ENCODE measurements around the gene NES. TPM values are rescaled to one million over a fixed set of nuclear protein-coding genes. Genes with fewer than 3 reads are reported as not detected.

The NES gene
- total RNA-seq = 10 to 100 TPM in 2 of 4 donors, 1 to 10 TPM in 2; 4.3 to 10.4 (median 9.0) TPM

GRCh38 chr1:156676820-156677615, at the start of gene NES:
NES (minus strand) TSS chr1:156677407; CDS start chr1:156677264, 143 bp downstream.
- intact Hi-C loops (cut with DNase I) = no loop called here
- TF ChIP-seq CTCF (IDR thresholded peaks at IDR 0.05) (no peak), POLR2A (IDR thresholded peaks at IDR 0.05) (no peak)
- Histone ChIP-seq H3K36me3 (no peaks in the 10 kb centered on the region), H3K4me1 (peaks cover 8 to 12% of the 10 kb centered on the region in 2 donors), H3K9me3 (no peaks in the 10 kb centered on the region), H3K27me3 (peaks cover 8% of the 10 kb centered on the region), H3K4me3 (replicated peaks in 1 of 3) (peak within 1 kb of the TSS in 2 of 3 donors; percentile 19 to 23), H3K27ac (peak within 1 kb of the TSS in 2 of 3 donors; percentile 46 to 50)
- WGBS, 2 donors = 0 to 2% methylated on average over 8 to 58 of the region's 70 CpGs
- DNase-seq = peak in 1 of 2 donors; percentile 25

GRCh38 chr1:156726549-156727226, 49.5 kb upstream of the NES start:
- no peaks in the 10 kb centered on the region for H3K27me3 ChIP-seq
- intact Hi-C loops (cut with DNase I) = no loop called here
- no peaks in the 10 kb centered on the region for H3K9me3 ChIP-seq
- no peak overlapping the region for H3K4me3 ChIP-seq (replicated peaks in 1 of 3)
- H3K36me3 ChIP-seq = peaks cover 20 to 27% of the 10 kb centered on the region in 2 donors
- TF ChIP-seq POLR2A (IDR thresholded peaks at IDR 0.05) = no peak
- TF ChIP-seq CTCF (IDR thresholded peaks at IDR 0.05) = peak in 3 of 6 experiments; percentile 27 to 43 (median 37)
- peaks cover 32 to 37% of the 10 kb centered on the region in 2 donors for H3K4me1 ChIP-seq
- no peak overlapping the region for H3K27ac ChIP-seq
- 49% methylated on average over 15 of the region's 15 CpGs for WGBS, 2 donors
- DNase-seq = peak; percentile 34 to 35

GRCh38 chr1:156725683-156726280, 48.6 kb upstream of the NES start:
- no peaks in the 10 kb centered on the region for H3K27me3 ChIP-seq
- peaks cover 23 to 28% of the 10 kb centered on the region in 2 donors for H3K36me3 ChIP-seq
- 13 to 16% methylated on average over 18 of the region's 18 CpGs for WGBS, 2 donors
- TF ChIP-seq CTCF (IDR thresholded peaks at IDR 0.05) (peak; percentile 80 to 95 (median 93)), POLR2A (IDR thresholded peaks at IDR 0.05) (no peak)
- H3K9me3 ChIP-seq = no peaks in the 10 kb centered on the region
- H3K4me1 ChIP-seq = peaks cover 32 to 37% of the 10 kb centered on the region in 2 donors
- peak; percentile 90 to 91 for DNase-seq
- no peak overlapping the region for H3K4me3 ChIP-seq (replicated peaks in 1 of 3)
- H3K27ac ChIP-seq = no peak overlapping the region
- intact Hi-C loops (cut with DNase I) = loop anchor here (2.0 kb wide), 1 partner anchor 35 kb away; no protein-coding TSS in a partner anchor

GRCh38 chr1:156721535-156721934, 44.3 kb upstream of the NES start:
- no peak for DNase-seq
- Histone ChIP-seq H3K27me3 (no peaks in the 10 kb centered on the region), H3K27ac (no peak overlapping the region), H3K9me3 (no peaks in the 10 kb centered on the region), H3K4me3 (replicated peaks in 1 of 3) (no peak overlapping the region), H3K36me3 (peaks cover 23 to 28% of the 10 kb centered on the region in 2 donors), H3K4me1 (peaks cover 14 to 17% of the 10 kb centered on the region in 2 donors)
- intact Hi-C loops (cut with DNase I) = no loop called here
- TF ChIP-seq CTCF (IDR thresholded peaks at IDR 0.05) = no peak
- no peak for TF ChIP-seq POLR2A (IDR thresholded peaks at IDR 0.05)
- WGBS, 2 donors = 90 to 91% methylated on average over 4 of the region's 4 CpGs

Measured in thyroid gland (tissue), 4 donors.